Liver (tissue), 9 donors: ENCODE measurements around the gene LSM6. TPM values are rescaled to one million over a fixed set of nuclear protein-coding genes. Genes with fewer than 3 reads are reported as not detected.

Experiments used
- DNase-seq: peaks from one replicate; pipeline ENCODE4 v3.0.0-alpha.2; 2017; ENCODE audit warnings: low spot score
- H3K27ac ChIP-seq, 2 donors: one replicate each; pipeline ENCODE4 v1.7.0; 2013; ENCODE audit warnings: inconsistent platforms in 2 of 2, low read length in 2 of 2, control low read depth in 1 of 2, low read depth in 1 of 2, mild to moderate bottlenecking in 1 of 2
- H3K27me3 ChIP-seq, 4 donors: one replicate each; pipeline versions ENCODE4 v1.6.1 to v1.7.0; 2013; ENCODE audit warnings: low read length in 3 of 4, inconsistent platforms in 1 of 4, mild to moderate bottlenecking in 1 of 4, moderate library complexity in 1 of 4; ENCODE audit not compliant: control insufficient read depth in 4 of 4, insufficient read depth in 4 of 4
- H3K36me3 ChIP-seq, 4 donors: one replicate each; pipeline versions ENCODE4 v1.6.1 to v1.7.0; 2013; ENCODE audit warnings: low read length in 3 of 4, mild to moderate bottlenecking in 3 of 4, low read depth in 1 of 4, moderate library complexity in 1 of 4; ENCODE audit not compliant: control insufficient read depth in 4 of 4, insufficient read depth in 3 of 4
- H3K4me1 ChIP-seq, 4 donors: one replicate each; pipeline versions ENCODE4 v1.6.1 to v1.7.0; 2013; ENCODE audit warnings: low read length in 3 of 4, mild to moderate bottlenecking in 3 of 4, moderate library complexity in 1 of 4; ENCODE audit not compliant: control insufficient read depth in 4 of 4, insufficient read depth in 4 of 4
- H3K4me3 ChIP-seq, 3 donors: one replicate each; pipeline versions ENCODE4 v1.6.1 to v1.7.0; 2013; ENCODE audit warnings: low read length in 3 of 3, control low read depth in 1 of 3, low read depth in 1 of 3, mild to moderate bottlenecking in 1 of 3
- H3K9ac ChIP-seq, 2 donors: one replicate each; pipeline ENCODE4 v1.7.0; 2013; ENCODE audit warnings: low read length in 2 of 2, mild to moderate bottlenecking in 2 of 2, moderate library complexity in 2 of 2, control low read depth in 1 of 2, low read depth in 1 of 2
- H3K9me3 ChIP-seq, 4 donors: one replicate each; pipeline versions ENCODE4 v1.6.1 to v1.7.0; 2013; ENCODE audit warnings: low read length in 3 of 4; ENCODE audit not compliant: control insufficient read depth in 4 of 4
- EGR1 ChIP-seq, 2 donors: IDR thresholded peaks; 2 replicates each; pipeline ENCODE4 v1.6.1; 2016 to 2018; ENCODE audit warnings: antibody characterized with exemption in 2 of 2, low read depth in 2 of 2
- FOXA1 ChIP-seq: IDR thresholded peaks from 2 replicates; pipeline ENCODE4 v1.6.1; 2016; ENCODE audit warnings: antibody characterized with exemption
- FOXA2 ChIP-seq: IDR thresholded peaks from 2 replicates; pipeline ENCODE4 v1.6.1; 2016; ENCODE audit warnings: antibody characterized with exemption
- GABPA ChIP-seq, 2 donors: IDR thresholded peaks in 1 of 2; conservative IDR thresholded peaks in 1 of 2; 2 replicates each; pipeline ENCODE4 v1.6.1; 2016; ENCODE audit warnings: antibody characterized with exemption in 2 of 2, mild to moderate bottlenecking in 1 of 2, moderate library complexity in 1 of 2
- HNF4A ChIP-seq, 2 donors: conservative IDR thresholded peaks; 2 replicates each; pipeline ENCODE4 v1.6.1; 2016; ENCODE audit warnings: antibody characterized with exemption in 2 of 2, mild to moderate bottlenecking in 2 of 2
- HNF4G ChIP-seq: IDR thresholded peaks from 2 replicates; pipeline ENCODE4 v1.6.1; 2016; ENCODE audit warnings: antibody characterized with exemption
- JUND ChIP-seq, 2 donors: IDR thresholded peaks; 2 replicates each; pipeline ENCODE4 v1.6.1; 2016; ENCODE audit warnings: antibody characterized with exemption in 2 of 2
- NR2F2 ChIP-seq: IDR thresholded peaks from 2 replicates; pipeline ENCODE4 v1.6.1; 2016; ENCODE audit warnings: antibody characterized with exemption
- RAD21 ChIP-seq, 2 donors: IDR thresholded peaks; 2 replicates each; pipeline ENCODE4 v1.6.1; 2016; ENCODE audit warnings: antibody characterized with exemption in 2 of 2, mild to moderate bottlenecking in 2 of 2
- RXRA ChIP-seq, 2 donors: IDR thresholded peaks; 2 replicates each; pipeline ENCODE4 v1.6.1; 2017 to 2018; ENCODE audit warnings: antibody characterized with exemption in 2 of 2, mild to moderate bottlenecking in 1 of 2
- SP1 ChIP-seq: IDR thresholded peaks from 2 replicates; pipeline ENCODE4 v1.6.1; 2018; ENCODE audit warnings: antibody characterized with exemption, mild to moderate bottlenecking
- TAF1 ChIP-seq: conservative IDR thresholded peaks from 2 replicates; pipeline ENCODE4 v1.6.1; 2016; ENCODE audit warnings: antibody characterized with exemption, mild to moderate bottlenecking
- YY1 ChIP-seq: IDR thresholded peaks from 2 replicates; pipeline ENCODE4 v1.6.1; 2016; ENCODE audit warnings: antibody characterized with exemption, mild to moderate bottlenecking
- WGBS: extraction: QIAGEN DNeasy Blood & Tissue Kit; methylation state at CpG from one replicate; pipeline ENCODE4 v1.1.7; 2013; 5-methylcytosine and 5-hydroxymethylcytosine counted together
- polyA plus RNA-seq, 2 donors: library from polyadenylated mRNA; stranded (reverse) in 1 of 2; unstranded in 1 of 2; fragments of 200-250 nt in 1 of 2; fragments of >200 nt in 1 of 2; fragmentation: Nextera tagmentation in 1 of 2; extraction: Ambion mirVana in 1 of 2; gene quantifications; one replicate each; pipeline versions ENCODE4 v1.2.1 to v1.2.3, GENCODE V29; 2013 to 2015
- total RNA-seq, 2 donors: library from RNA; depleted of rRNA; stranded (reverse); fragments of >200 nt; gene quantifications; one replicate each; pipeline ENCODE4 v1.2.3, GENCODE V29; 2014
- TF ChIP-seq, protein P1 (sequence below): IDR thresholded peaks from 2 replicates; pipeline ENCODE4 v1.6.1; 2016; ENCODE audit warnings: antibody characterized with exemption
- TF ChIP-seq, protein P2 (sequence below): IDR thresholded peaks from 2 replicates; pipeline ENCODE4 v1.6.1; 2016; ENCODE audit warnings: antibody characterized with exemption
- TF ChIP-seq, protein P3 (sequence below): IDR thresholded peaks from 2 replicates; pipeline ENCODE4 v1.6.1; 2016; ENCODE audit warnings: antibody characterized with exemption
- TF ChIP-seq, protein P4 (sequence below): fragments of 150-350 bp; IDR thresholded peaks from 2 replicates; pipeline ENCODE4 v1.5.1; 2017; ENCODE audit warnings: improper control_type of control experiment, low read depth, low read length; ENCODE audit not compliant: missing input control
- TF ChIP-seq, protein P5 (sequence below): IDR thresholded peaks from 2 replicates; pipeline ENCODE4 v1.6.1; 2016; ENCODE audit warnings: antibody characterized with exemption, mild to moderate bottlenecking
- donor health status: healthy.
- donor health status: healthy.
- donor health status: healthy.
- donor health status: healthy.
- donor health status: healthy.

The LSM6 gene
- total and polyA plus RNA-seq, 4 donors, result 14.7 to 26.9 (median 24.2) TPM

DNA sequence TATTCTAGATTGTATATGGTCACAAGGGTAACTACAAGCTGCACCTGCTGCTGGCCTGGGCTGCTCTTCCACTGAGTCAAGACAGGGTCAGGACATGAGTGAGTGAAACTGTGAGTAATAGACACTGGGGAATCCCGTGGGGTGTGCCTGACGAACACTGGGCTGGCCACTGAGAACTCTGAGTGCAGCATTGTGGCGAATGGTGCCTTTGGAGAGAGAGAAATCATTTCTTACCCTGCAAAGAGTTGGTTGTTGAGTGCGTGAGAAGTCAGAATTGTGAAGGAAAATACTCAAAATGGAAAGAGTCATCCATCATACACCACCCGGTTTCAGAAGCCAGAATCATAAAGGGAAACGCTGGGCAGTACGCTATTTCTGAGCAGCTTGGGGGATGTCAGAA is 43.1 kb upstream of the LSM6 start:
- H3K4me3 ChIP-seq, result no peak overlapping the region

DNA sequence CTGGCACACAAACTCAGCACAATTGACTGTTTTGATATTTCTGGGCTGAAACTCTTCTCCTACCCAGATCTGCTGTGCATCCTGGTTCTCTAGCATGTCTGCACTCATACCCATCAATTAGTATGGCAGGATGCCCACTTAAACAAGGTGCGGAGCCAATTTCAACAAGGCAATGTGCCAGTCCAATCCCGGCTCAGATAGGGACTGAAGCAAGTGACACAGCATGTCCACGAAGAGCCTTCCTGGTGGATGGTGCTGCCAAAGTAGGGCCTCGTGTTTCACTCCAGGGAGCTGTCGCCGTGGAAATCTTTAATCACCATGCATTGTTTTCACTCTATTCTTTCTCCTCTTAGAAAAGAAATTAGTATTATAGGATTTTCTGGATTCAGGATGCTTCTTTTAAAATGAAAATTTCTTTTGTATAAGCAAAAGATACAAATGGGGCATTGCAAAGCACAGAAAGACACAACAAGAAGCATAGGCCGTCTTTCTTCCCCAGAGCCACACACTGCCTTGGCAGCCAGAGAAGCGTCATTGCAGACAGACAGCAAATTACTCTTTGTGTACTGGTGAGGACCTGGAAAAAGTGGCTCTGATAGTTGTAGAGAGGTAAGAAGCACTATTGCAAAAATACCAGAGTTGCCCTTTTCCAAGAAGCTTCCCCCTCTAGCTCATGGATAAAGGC is 40.6 kb upstream of the LSM6 start:
- H3K27me3 ChIP-seq, result peaks cover 0 to 4% (median 2%) of the 10 kb centered on the region in 4 donors
- 48% methylated on average over 8 of the region's 8 CpGs for WGBS
- H3K36me3 ChIP-seq, result no peaks in the 10 kb centered on the region
- H3K9ac ChIP-seq, result no peak overlapping the region
- H3K9me3 ChIP-seq, result no peaks in the 10 kb centered on the region
- no peak overlapping the region for H3K27ac ChIP-seq
- H3K4me3 ChIP-seq, result no peak overlapping the region
- no peak for DNase-seq
- H3K4me1 ChIP-seq, result no peaks in the 10 kb centered on the region
- TF ChIP-seq JUND (IDR thresholded peaks at IDR 0.05), result no peak
- TF ChIP-seq RAD21 (IDR thresholded peaks at IDR 0.05), result no peak
- TF ChIP-seq HNF4A (conservative IDR thresholded peaks at IDR 0.05), result no peak
- no peak for TF ChIP-seq SP1
- peak; percentile 75 for TF ChIP-seq FOXA1
- TF ChIP-seq, protein P1, sequence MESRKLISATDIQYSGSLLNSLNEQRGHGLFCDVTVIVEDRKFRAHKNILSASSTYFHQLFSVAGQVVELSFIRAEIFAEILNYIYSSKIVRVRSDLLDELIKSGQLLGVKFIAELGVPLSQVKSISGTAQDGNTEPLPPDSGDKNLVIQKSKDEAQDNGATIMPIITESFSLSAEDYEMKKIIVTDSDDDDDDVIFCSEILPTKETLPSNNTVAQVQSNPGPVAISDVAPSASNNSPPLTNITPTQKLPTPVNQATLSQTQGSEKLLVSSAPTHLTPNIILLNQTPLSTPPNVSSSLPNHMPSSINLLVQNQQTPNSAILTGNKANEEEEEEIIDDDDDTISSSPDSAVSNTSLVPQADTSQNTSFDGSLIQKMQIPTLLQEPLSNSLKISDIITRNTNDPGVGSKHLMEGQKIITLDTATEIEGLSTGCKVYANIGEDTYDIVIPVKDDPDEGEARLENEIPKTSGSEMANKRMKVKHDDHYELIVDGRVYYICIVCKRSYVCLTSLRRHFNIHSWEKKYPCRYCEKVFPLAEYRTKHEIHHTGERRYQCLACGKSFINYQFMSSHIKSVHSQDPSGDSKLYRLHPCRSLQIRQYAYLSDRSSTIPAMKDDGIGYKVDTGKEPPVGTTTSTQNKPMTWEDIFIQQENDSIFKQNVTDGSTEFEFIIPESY, result no peak
- no peak for TF ChIP-seq TAF1
- no peak for TF ChIP-seq EGR1 (IDR thresholded peaks at IDR 0.05; ENCODE audit: low read depth in 2 of 2)
- peak; percentile 64 for TF ChIP-seq FOXA2
- TF ChIP-seq HNF4G, result no peak
- no peak for TF ChIP-seq RXRA (IDR thresholded peaks at IDR 0.05)
- TF ChIP-seq, protein P2, sequence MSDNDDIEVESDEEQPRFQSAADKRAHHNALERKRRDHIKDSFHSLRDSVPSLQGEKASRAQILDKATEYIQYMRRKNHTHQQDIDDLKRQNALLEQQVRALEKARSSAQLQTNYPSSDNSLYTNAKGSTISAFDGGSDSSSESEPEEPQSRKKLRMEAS, result peak; percentile 51
- TF ChIP-seq, protein P3, sequence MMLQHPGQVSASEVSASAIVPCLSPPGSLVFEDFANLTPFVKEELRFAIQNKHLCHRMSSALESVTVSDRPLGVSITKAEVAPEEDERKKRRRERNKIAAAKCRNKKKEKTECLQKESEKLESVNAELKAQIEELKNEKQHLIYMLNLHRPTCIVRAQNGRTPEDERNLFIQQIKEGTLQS, result no peak
- TF ChIP-seq, protein P4, sequence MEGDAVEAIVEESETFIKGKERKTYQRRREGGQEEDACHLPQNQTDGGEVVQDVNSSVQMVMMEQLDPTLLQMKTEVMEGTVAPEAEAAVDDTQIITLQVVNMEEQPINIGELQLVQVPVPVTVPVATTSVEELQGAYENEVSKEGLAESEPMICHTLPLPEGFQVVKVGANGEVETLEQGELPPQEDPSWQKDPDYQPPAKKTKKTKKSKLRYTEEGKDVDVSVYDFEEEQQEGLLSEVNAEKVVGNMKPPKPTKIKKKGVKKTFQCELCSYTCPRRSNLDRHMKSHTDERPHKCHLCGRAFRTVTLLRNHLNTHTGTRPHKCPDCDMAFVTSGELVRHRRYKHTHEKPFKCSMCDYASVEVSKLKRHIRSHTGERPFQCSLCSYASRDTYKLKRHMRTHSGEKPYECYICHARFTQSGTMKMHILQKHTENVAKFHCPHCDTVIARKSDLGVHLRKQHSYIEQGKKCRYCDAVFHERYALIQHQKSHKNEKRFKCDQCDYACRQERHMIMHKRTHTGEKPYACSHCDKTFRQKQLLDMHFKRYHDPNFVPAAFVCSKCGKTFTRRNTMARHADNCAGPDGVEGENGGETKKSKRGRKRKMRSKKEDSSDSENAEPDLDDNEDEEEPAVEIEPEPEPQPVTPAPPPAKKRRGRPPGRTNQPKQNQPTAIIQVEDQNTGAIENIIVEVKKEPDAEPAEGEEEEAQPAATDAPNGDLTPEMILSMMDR, result no peak
- TF ChIP-seq GABPA (IDR thresholded peaks at IDR 0.05 in 1 of 2, conservative IDR thresholded peaks at IDR 0.05 in 1 of 2), result no peak
- peak; percentile 23 for TF ChIP-seq YY1
- TF ChIP-seq, protein P5, sequence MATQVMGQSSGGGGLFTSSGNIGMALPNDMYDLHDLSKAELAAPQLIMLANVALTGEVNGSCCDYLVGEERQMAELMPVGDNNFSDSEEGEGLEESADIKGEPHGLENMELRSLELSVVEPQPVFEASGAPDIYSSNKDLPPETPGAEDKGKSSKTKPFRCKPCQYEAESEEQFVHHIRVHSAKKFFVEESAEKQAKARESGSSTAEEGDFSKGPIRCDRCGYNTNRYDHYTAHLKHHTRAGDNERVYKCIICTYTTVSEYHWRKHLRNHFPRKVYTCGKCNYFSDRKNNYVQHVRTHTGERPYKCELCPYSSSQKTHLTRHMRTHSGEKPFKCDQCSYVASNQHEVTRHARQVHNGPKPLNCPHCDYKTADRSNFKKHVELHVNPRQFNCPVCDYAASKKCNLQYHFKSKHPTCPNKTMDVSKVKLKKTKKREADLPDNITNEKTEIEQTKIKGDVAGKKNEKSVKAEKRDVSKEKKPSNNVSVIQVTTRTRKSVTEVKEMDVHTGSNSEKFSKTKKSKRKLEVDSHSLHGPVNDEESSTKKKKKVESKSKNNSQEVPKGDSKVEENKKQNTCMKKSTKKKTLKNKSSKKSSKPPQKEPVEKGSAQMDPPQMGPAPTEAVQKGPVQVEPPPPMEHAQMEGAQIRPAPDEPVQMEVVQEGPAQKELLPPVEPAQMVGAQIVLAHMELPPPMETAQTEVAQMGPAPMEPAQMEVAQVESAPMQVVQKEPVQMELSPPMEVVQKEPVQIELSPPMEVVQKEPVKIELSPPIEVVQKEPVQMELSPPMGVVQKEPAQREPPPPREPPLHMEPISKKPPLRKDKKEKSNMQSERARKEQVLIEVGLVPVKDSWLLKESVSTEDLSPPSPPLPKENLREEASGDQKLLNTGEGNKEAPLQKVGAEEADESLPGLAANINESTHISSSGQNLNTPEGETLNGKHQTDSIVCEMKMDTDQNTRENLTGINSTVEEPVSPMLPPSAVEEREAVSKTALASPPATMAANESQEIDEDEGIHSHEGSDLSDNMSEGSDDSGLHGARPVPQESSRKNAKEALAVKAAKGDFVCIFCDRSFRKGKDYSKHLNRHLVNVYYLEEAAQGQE, result no peak
- TF ChIP-seq NR2F2, result no peak

More for the DNA sequence above, 43.1 kb upstream of the LSM6 start:
- Histone ChIP-seq H3K27ac (no peak overlapping the region), H3K4me1 (no peaks in the 10 kb centered on the region), H3K27me3 (no peaks in the 10 kb centered on the region), H3K36me3 (no peaks in the 10 kb centered on the region), H3K9ac (no peak overlapping the region), H3K9me3 (no peaks in the 10 kb centered on the region)
- TF ChIP-seq HNF4A (conservative IDR thresholded peaks at IDR 0.05) (no peak), HNF4G (no peak), FOXA2 (no peak), RXRA (IDR thresholded peaks at IDR 0.05) (no peak), FOXA1 (no peak)
- TF ChIP-seq, protein P4, result no peak
- WGBS, result 90% methylated on average over 7 of the region's 7 CpGs
- DNase-seq, result no peak
